ENCODE data around the gene PKHD1. TPM values are rescaled to one million over a fixed set of nuclear protein-coding genes. Genes with fewer than 3 reads are reported as not detected.

The PKHD1 gene
- total RNA-seq, 1 experiment from 2014 or later, result 0.09 TPM

GRCh38 chr6:51996296-51996947, 91.0 kb downstream of the PKHD1 start:
- H4K8ac ChIP-seq (replicated peaks; ENCODE audit: insufficient read length, low read depth, low read length), result no peak overlapping the region
- H3T11ph ChIP-seq (ENCODE audit: low read length), result no peak overlapping the region
- H3K18ac ChIP-seq (ENCODE audit: insufficient read length, low read depth, low read length), result no peak overlapping the region
- no peak for DNase-seq
- H3K56ac ChIP-seq (ENCODE audit: insufficient read length, low read depth, low read length), result no peak overlapping the region
- no peaks in the 10 kb centered on the region for H4K20me1 ChIP-seq (ENCODE audit: control insufficient read depth, insufficient read depth, insufficient read length)
- H3K4me1 ChIP-seq (ENCODE audit: insufficient read depth, low read length), result no peaks in the 10 kb centered on the region
- no peaks in the 10 kb centered on the region for H3K23me2 ChIP-seq (ENCODE audit: insufficient read length, low read depth, low read length, poor library complexity, severe bottlenecking)
- no peaks in the 10 kb centered on the region for H3K27me3 ChIP-seq (ENCODE audit: insufficient read depth, low read length)
- H3K23ac ChIP-seq (ENCODE audit: insufficient read length, low read depth, low read length), result no peak overlapping the region
- no peaks in the 10 kb centered on the region for H3K27me3 Mint-ChIP-seq (ENCODE audit: low read depth)
- no peak overlapping the region for H2BK5ac ChIP-seq (ENCODE audit: insufficient read length, low read length)
- H4K91ac ChIP-seq (ENCODE audit: insufficient read length, low read depth, low read length), result no peak overlapping the region
- no peak overlapping the region for H3K4ac ChIP-seq (ENCODE audit: low read depth, low read length)
- no peak overlapping the region for H3K9ac ChIP-seq (ENCODE audit: extremely low read depth, insufficient read length, low read length)
- H3K79me1 ChIP-seq (ENCODE audit: insufficient read depth, low read depth, low read length, poor library complexity, severe bottlenecking), result no peaks in the 10 kb centered on the region
- H3K27ac Mint-ChIP-seq, result no peak overlapping the region
- H2BK12ac ChIP-seq (ENCODE audit: insufficient read length, low read depth, low read length), result no peak overlapping the region
- no peak overlapping the region for H4K5ac ChIP-seq (ENCODE audit: insufficient read length, low read depth, low read length)
- peaks cover 3 to 6% of the 10 kb centered on the region in 2 experiments; a peak in 3 of 4 replicates for H3K4me1 Mint-ChIP-seq
- no peak overlapping the region for H3K4me3 Mint-ChIP-seq
- H3K36me3 Mint-ChIP-seq (ENCODE audit: insufficient read depth in 1 of 3, low read depth in 3 of 3), result no peaks in the 10 kb centered on the region
- no peaks in the 10 kb centered on the region for H3K9me3 ChIP-seq (ENCODE audit: control insufficient read depth, low read depth, low read length)
- H3K79me2 ChIP-seq (ENCODE audit: insufficient read depth, low read length), result no peaks in the 10 kb centered on the region
- H3K14ac ChIP-seq (ENCODE audit: insufficient read depth, low read length), result no peak overlapping the region
- H3K27ac ChIP-seq (ENCODE audit: insufficient read length, low read depth, low read length), result no peak overlapping the region
- no peak overlapping the region for H2BK20ac ChIP-seq (ENCODE audit: low read depth, low read length, poor library complexity, severe bottlenecking)
- H3K9me3 Mint-ChIP-seq, result no peaks in the 10 kb centered on the region
- no peak for TF ChIP-seq CTCF (conservative IDR thresholded peaks at IDR 0.05)
- no CpG with 5 or more reads among the region's 6 CpGs for WGBS (ENCODE audit: extremely low coverage, insufficient read length, low lambda C conversion rate)
- no peak overlapping the region for H3K4me2 ChIP-seq (ENCODE audit: insufficient read depth, insufficient read length, low read length)
- H2BK15ac ChIP-seq (ENCODE audit: low read depth, low read length), result no peak overlapping the region
- H2AFZ ChIP-seq (ENCODE audit: low read length), result no peak overlapping the region
- no peak overlapping the region for H2AK5ac ChIP-seq (ENCODE audit: insufficient read length, low read length)
- no peak overlapping the region for H2BK120ac ChIP-seq (ENCODE audit: low read depth, low read length, poor library complexity, severe bottlenecking)
